ENCODE data around the gene PPM1H. TPM values are rescaled to one million over a fixed set of nuclear protein-coding genes. Genes with fewer than 3 reads are reported as not detected.

PPM1H gene
- total and polyA plus RNA-seq, 10 of the 15 experiments (the other 5 are each of a cell fraction or from before 2014, with no cell fraction given): 0.11 to 0.83 (median 0.49) TPM

GRCh38 chr12:62914443-62915203 lies 20.3 kb downstream of the PPM1H start:
- intact Hi-C loops (cut with micrococcal nuclease; ENCODE audit: unreplicated experiment): no loop called here
- H3K9me3 ChIP-seq (replicated peaks; ENCODE audit: control insufficient read depth, insufficient read depth, low read length): no peaks in the 10 kb centered on the region
- H3K4me3 ChIP-seq: no peak overlapping the region
- H4K20me1 ChIP-seq (ENCODE audit: control insufficient read depth, insufficient read depth): no peaks in the 10 kb centered on the region
- ChIA-PET CTCF (no interaction called here), POLR2A (no interaction called here), RAD21 (ENCODE audit: unreplicated experiment) (no interaction called here), SMC1A (ENCODE audit: uncharacterized antibody, unreplicated experiment) (no interaction called here)
- H3K4me2 ChIP-seq (ENCODE audit: control insufficient read depth, insufficient read depth): no peak overlapping the region
- no peak overlapping the region for H3K9ac ChIP-seq (ENCODE audit: control insufficient read depth, insufficient read depth, low read length)
- H3K36me3 ChIP-seq (ENCODE audit: control insufficient read depth in 2 of 2, insufficient read depth in 2 of 2, low read length in 1 of 2): no peaks in the 10 kb centered on the region
- no TSS peak for BruUV-seq (replicated peaks)
- H3K79me2 ChIP-seq (ENCODE audit: control insufficient read depth, insufficient read depth, low read length): no peaks in the 10 kb centered on the region
- H3K27ac ChIP-seq (ENCODE audit: control insufficient read depth, insufficient read depth): no peak overlapping the region
- FAIRE-seq: no peak
- no peak for DNase-seq (ENCODE audit: low read depth, low spot score)
- H3K4me1 ChIP-seq (ENCODE audit: control insufficient read depth, insufficient read depth, low read length): no peaks in the 10 kb centered on the region
- H3K27me3 ChIP-seq (replicated peaks in 1 of 2; ENCODE audit: control insufficient read depth in 2 of 2, insufficient read depth in 2 of 2, low read length in 1 of 2): no peaks in the 10 kb centered on the region
- no peak overlapping the region for H2AFZ ChIP-seq (ENCODE audit: control insufficient read depth, low read depth, low read length)
- ATAC-seq: no peak
- in situ Hi-C loops (cut with MboI): no loop called here
- 44% methylated on average over 7 of the region's 7 CpGs for WGBS (ENCODE audit: insufficient coverage, insufficient replicate concordance, low lambda C conversion rate, missing lambda C conversion rate)
- TF ChIP-seq TBL1XR1 (IDR thresholded peaks at IDR 0.05; ENCODE audit: low read depth, low read length): no peak
- no peak for TF ChIP-seq NRF1 (conservative IDR thresholded peaks at IDR 0.05; ENCODE audit: low read depth, low read length)
- no peak for TF ChIP-seq SP1 (IDR thresholded peaks at IDR 0.05; ENCODE audit: low read depth, low read length)
- TF ChIP-seq PRDM15 (CRISPR knock-in tag; IDR thresholded peaks at IDR 0.05): no peak
- TF ChIP-seq ASH2L (IDR thresholded peaks at IDR 0.05; ENCODE audit: borderline replicate concordance, low read depth): no peak
- no peak for TF ChIP-seq NKRF (conservative IDR thresholded peaks at IDR 0.05)
- TF ChIP-seq REST (IDR thresholded peaks at IDR 0.05; ENCODE audit: low read depth, low read length): no peak
- no peak for TF ChIP-seq NBN (IDR thresholded peaks at IDR 0.05)
- TF ChIP-seq PAX5 (IDR thresholded peaks at IDR 0.05; ENCODE audit: borderline replicate concordance, low read depth, low read length): no peak
- no peak for TF ChIP-seq ZBED1 (IDR thresholded peaks at IDR 0.05; ENCODE audit: borderline replicate concordance)
- no peak for TF ChIP-seq MAX (IDR thresholded peaks at IDR 0.05; ENCODE audit: low read depth, low read length)
- TF ChIP-seq SMAD1 (IDR thresholded peaks at IDR 0.05; ENCODE audit: low read depth, partially characterized antibody): no peak

Measured in GM12878 (cell line).